HUES48 (cell line): ENCODE measurements around the gene UBXN10.

ENCODE experiments used
- H3K27ac ChIP-seq: one replicate; pipeline ENCODE4 v1.7.0; 2013; ENCODE audit warnings: low read depth, low read length, inconsistent platforms
- H3K27me3 ChIP-seq: 2 replicates; pipeline ENCODE4 v1.6.1; 2013; ENCODE audit warnings: mild to moderate bottlenecking, low read length; ENCODE audit not compliant: control insufficient read depth, insufficient read depth
- H3K36me3 ChIP-seq: 2 replicates; pipeline ENCODE4 v1.6.1; 2013; ENCODE audit warnings: low read length; ENCODE audit not compliant: control insufficient read depth, insufficient read depth
- H3K4me1 ChIP-seq: 2 replicates; pipeline ENCODE4 v1.6.1; 2013; ENCODE audit warnings: mild to moderate bottlenecking, low read length; ENCODE audit not compliant: control insufficient read depth, insufficient read depth
- H3K4me3 ChIP-seq: 2 replicates; pipeline ENCODE4 v1.5.1; 2013; ENCODE audit warnings: mild to moderate bottlenecking, low read depth, low read length
- H3K9ac ChIP-seq: 2 replicates; pipeline ENCODE4 v1.6.1; 2013; ENCODE audit warnings: mild to moderate bottlenecking, low read depth, low read length, moderate library complexity
- H3K9me3 ChIP-seq: 2 replicates; pipeline ENCODE4 v1.6.1; 2013; ENCODE audit warnings: low read length; ENCODE audit not compliant: control insufficient read depth, insufficient read depth

Gene UBXN10

DNA sequence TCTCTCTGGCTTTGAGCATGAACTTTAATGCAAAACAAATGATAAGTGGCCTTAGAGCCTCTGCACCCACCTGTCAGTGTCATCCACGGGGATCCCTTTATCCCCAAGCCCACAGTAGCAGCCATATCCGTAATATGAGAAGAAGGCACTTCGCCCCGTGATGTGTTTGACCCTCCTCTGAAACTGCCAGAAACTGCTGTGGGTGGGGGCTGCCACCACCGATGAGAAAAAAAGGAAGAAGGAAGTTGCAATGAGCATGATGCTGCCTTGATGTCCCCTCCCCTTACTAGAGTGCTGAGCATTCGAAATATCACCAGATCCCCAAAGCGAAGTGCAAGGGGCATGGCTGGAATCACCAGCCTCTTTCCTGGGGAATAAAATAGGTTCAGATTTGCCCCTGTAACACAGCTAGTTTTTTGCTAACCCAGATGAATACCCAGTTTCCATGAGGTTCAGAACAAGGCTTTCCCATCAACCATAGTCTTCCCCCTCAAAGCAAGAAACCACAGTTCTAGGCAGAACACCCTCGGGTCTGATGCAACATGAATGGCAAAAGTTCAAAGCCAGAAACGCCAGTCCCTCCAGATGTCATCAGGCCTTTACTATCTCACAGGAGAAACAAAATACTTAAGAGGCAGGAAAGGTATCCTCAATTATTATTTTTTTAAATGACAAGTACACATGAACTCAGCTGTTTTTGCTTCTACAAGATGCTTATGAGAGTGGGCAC is 10.8 kb upstream of the UBXN10 start:
- peaks cover 6% of the 10 kb centered on the region; the same call in 1 of the 2 replicates for H3K27me3 ChIP-seq
- H3K27ac ChIP-seq: no peak overlapping the region
- no peaks in the 10 kb centered on the region for H3K4me1 ChIP-seq
- no peak overlapping the region for H3K9ac ChIP-seq
- H3K4me3 ChIP-seq: no peak overlapping the region
- no peaks in the 10 kb centered on the region for H3K9me3 ChIP-seq
- H3K36me3 ChIP-seq: no peaks in the 10 kb centered on the region

DNA sequence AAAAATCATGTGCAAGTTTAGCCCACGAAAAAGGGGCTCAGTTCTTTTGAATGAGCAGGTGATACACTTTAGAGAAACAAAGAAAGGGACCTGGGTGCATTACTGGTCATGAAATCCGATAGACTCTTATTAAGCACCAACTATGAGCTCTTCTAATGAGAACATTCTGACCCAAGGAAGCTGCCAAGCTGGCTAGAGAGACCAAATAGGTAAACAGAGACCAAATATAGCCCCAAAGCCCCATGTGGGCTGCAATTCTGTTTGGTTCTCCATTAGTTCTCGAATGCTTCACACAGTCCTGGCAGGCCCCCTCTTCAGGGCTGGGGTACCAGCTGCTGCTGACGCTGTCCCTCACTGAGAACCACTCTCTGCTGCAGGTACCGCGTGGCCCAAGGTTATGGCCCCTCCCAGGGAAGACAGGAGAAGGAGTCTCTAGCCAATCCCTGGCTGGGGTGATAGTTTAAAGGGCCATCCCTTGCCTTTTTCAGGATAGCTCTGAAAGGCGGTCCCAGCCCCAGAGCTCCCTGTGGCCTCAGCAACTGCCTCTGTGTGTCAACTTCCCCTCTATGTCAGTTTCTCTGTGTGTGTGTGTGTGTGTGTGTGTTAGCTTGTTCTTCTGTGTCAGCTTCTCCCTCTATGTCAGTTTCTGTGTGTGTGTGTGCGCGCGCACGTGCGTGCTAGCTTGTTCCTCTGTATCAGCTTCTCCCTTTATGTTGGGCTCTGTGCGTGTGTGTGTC is 7.1 kb upstream of the UBXN10 start:
- H3K4me1 ChIP-seq: no peaks in the 10 kb centered on the region
- H3K27me3 ChIP-seq: peaks cover 6% of the 10 kb centered on the region; the same call in 1 of the 2 replicates
- no peak overlapping the region for H3K27ac ChIP-seq
- H3K9ac ChIP-seq: no peak overlapping the region
- H3K9me3 ChIP-seq: no peaks in the 10 kb centered on the region
- no peak overlapping the region for H3K4me3 ChIP-seq
- H3K36me3 ChIP-seq: no peaks in the 10 kb centered on the region

DNA sequence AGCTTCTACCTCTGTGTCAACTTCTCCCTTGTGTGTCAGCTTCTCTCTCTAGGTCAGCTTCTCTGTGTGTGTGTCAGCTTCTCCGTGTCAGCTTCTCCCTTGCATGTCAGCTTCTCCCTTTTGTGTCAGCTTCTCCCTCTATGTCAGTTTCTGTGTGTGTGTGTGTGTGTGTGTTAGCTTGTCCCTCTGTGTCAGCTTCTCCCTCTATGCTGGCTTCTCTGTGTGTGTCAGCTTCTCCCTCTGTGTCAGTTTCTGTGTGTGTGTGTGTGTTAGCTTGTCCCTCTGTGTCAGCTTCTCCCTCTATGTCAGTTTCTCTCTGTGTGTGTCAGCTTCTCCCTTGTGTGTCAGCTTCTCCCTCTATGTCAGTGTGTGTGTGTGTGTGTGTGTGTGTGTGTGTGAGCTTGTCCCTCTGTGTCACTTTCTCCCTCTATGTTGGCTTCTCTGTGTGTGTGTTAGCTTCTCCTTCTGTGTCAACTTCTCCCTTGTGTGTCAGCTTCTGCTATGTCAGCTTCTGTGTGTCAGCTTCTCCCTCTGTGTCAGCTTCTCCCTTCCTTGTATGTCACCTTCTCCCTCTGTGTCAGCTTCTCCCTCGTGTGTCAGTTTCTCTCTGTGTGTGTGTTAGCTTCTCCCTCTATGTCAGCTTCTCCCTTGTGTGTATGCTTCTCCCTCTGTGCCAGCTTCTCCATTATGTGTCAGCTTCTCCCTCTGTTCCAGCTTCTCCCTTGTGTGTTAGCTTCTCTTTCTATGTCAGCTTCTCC is 6.3 kb upstream of the UBXN10 start:
- no peaks in the 10 kb centered on the region for H3K9me3 ChIP-seq
- H3K9ac ChIP-seq: no peak overlapping the region
- H3K27me3 ChIP-seq: peaks cover 6% of the 10 kb centered on the region; the same call in 1 of the 2 replicates
- H3K4me1 ChIP-seq: no peaks in the 10 kb centered on the region
- no peak overlapping the region for H3K4me3 ChIP-seq
- no peak overlapping the region for H3K27ac ChIP-seq
- no peaks in the 10 kb centered on the region for H3K36me3 ChIP-seq

DNA sequence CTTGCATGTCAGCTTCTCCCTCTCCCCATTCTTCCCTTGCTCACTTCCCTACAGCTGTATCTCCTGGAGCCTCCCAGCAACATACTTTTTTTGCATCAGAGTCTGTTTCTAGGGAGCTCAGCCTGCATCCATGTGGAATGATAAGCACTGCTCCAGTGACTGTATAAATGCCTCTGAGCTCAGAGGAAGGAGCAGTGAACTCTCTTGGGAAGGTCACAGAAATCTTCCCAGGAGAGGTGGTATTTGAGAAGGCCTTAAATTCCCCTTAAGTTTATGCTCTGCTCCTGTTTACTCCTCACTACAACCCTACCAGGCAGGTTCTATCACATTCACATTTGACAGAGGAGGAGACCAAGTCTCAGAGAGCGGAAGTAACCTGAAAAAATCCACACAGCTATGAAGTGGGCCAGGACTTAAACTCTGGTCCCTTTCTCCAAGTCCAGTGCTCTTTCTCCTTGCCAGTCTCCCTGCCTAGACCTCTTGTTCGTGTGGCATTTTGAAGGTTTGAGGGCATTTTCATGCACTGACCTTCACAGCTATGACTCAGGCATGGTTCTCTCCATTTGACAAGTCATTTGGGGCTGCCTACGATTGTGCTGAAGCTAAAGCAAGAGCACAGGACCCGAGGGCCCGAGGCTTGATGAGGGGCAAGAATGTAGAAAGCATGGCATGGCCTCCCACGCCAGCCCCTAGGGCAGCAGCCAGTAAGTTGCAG is 5.6 kb upstream of the UBXN10 start:
- Histone ChIP-seq H3K4me3 (no peak overlapping the region), H3K36me3 (no peaks in the 10 kb centered on the region), H3K27me3 (peaks cover 10% of the 10 kb centered on the region), H3K27ac (no peak overlapping the region), H3K9me3 (no peaks in the 10 kb centered on the region), H3K4me1 (no peaks in the 10 kb centered on the region), H3K9ac (no peak overlapping the region)

DNA sequence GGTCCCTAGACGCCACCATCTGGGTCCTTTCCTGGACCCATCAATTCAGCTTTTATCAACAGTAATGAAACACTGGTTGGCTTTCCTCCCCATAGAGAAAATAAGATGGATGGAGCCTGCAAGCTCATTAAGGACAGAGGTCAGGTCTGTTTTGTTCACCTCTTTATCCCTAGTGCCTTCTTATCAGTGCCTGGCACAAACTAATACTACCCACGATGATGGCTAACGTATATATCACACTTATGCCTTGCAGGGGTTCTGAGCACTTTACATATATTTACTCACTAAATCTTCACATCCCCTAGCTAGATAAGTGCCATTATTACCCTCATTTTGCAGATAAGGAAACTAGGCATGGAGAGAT is 5.1 kb upstream of the UBXN10 start:
- H3K9ac ChIP-seq: no peak overlapping the region
- H3K27ac ChIP-seq: no peak overlapping the region
- no peaks in the 10 kb centered on the region for H3K9me3 ChIP-seq
- H3K27me3 ChIP-seq: peaks cover 14% of the 10 kb centered on the region
- no peak overlapping the region for H3K4me3 ChIP-seq
- no peaks in the 10 kb centered on the region for H3K36me3 ChIP-seq
- H3K4me1 ChIP-seq: no peaks in the 10 kb centered on the region

DNA sequence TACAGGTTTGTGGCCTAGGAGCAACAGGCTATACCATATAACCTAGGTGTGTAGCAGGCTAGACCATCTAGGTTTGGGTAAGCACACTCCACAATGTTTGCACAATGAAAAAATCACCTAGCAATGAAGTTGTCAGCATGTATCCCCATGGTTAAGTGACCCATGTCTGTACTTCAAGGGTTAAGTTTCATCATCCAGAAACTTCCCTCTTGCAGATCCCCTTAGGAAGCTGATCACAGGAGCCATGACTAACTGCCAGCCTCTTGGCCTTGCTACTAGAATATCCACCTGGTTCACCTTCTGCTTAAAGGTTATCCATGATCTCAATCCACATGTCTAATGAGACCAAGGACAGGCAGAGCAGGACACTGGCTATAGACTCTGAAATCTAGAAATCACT is 3.5 kb upstream of the UBXN10 start:
- peaks cover 24% of the 10 kb centered on the region for H3K27me3 ChIP-seq

DNA sequence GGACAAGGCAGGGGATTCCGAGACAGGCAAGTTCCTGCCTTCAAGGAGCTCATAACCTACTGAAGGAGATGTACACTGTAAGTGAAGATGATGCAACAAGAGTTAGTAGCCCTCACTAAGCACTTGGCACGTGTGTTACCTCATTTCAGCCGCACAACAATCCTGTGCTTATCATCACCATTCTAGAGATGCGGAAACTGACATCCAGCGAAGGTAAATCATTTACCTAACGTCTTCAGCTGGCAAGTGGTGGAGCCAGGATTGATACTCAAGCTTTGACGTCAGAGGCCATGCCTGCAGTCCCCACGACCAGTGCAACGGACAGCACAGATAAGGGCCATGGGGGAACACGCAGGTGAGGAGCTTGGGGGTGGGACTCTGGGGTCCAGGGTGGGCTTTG is 2.9 kb upstream of the UBXN10 start:
- Histone ChIP-seq H3K9ac (no peak overlapping the region), H3K36me3 (no peaks in the 10 kb centered on the region), H3K27me3 (peaks cover 25% of the 10 kb centered on the region), H3K4me3 (no peak overlapping the region), H3K27ac (no peak overlapping the region), H3K9me3 (no peaks in the 10 kb centered on the region), H3K4me1 (peaks cover 9% of the 10 kb centered on the region; the same call in 1 of the 2 replicates)

More for the DNA sequence above, 3.5 kb upstream of the UBXN10 start:
- Histone ChIP-seq H3K27ac (no peak overlapping the region), H3K4me3 (no peak overlapping the region), H3K36me3 (no peaks in the 10 kb centered on the region), H3K4me1 (peaks cover 9% of the 10 kb centered on the region; the same call in 1 of the 2 replicates), H3K9me3 (no peaks in the 10 kb centered on the region), H3K9ac (no peak overlapping the region)

DNA sequence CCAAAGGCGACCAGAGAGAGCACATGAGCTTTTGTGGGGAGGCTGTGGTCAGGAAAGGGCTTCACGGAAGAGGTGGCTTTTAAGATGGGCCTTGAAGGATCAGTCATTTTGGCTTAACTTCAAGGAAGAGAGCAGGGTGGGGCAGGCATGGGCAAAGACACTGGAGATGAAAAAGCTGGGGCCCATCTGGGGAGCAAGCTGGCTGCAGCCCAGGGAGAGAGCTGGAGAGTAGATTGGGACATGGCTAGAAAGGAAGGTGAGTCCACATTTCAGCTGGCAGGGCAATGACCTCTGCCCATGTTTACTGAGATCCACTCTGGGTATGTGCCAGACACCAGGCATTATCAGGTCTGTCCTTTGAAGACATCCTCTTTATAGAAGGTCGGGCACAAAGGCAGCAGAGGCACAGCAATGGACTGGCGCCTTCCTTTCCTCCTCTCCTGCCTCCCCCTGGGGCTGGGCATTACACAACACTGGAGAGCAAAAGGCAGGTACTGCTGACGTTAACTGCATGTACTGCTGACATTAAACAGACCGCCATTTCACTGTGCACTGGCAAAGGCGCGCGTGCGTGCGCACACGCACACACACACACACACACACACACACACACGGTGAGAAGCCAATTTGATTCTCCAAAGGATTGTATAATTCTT is 2.2 kb upstream of the UBXN10 start:
- H3K27me3 ChIP-seq: peaks cover 30% of the 10 kb centered on the region
- no peak overlapping the region for H3K9ac ChIP-seq
- no peak overlapping the region for H3K27ac ChIP-seq
- H3K4me1 ChIP-seq: peaks cover 9% of the 10 kb centered on the region; the same call in 1 of the 2 replicates
- no peaks in the 10 kb centered on the region for H3K9me3 ChIP-seq
- no peaks in the 10 kb centered on the region for H3K36me3 ChIP-seq
- no peak overlapping the region for H3K4me3 ChIP-seq

DNA sequence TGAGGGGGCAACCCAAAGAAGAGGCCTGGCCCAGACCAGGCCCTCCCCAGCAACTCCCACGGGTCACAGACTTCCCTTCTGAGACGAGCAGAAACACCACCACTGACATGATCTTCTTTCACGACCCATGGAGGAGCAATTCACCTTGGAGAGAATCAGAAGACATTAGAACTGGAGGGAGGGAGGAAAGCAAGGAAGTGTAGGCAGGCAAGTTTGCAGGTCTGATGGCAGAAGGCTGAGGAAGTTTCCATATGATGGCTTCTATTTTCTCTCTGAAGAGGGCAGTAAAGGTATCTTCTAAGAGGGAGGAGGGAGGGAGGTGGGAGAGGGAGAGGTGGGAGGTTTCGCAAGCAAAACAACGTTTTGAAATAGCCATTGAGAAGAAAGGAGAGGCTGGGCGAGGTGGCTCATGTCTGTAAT is 1.4 kb upstream of the UBXN10 start:
- Histone ChIP-seq H3K4me3 (no peak overlapping the region), H3K27ac (no peak overlapping the region), H3K36me3 (no peaks in the 10 kb centered on the region), H3K9ac (no peak overlapping the region), H3K9me3 (no peaks in the 10 kb centered on the region), H3K4me1 (peaks cover 9% of the 10 kb centered on the region; the same call in 1 of the 2 replicates), H3K27me3 (peaks cover 32% of the 10 kb centered on the region)
